Measurements from ENCODE around the gene SH3BGRL2. TPM values are rescaled to one million over a fixed set of nuclear protein-coding genes. Genes with fewer than 3 reads are reported as not detected.
A peak's percentile ranks its signal among the peaks of the same experiment; 100 is the strongest.
"Not testable (repeated sequence)": the region's sequence is repeated elsewhere in the genome, so short reads cannot be mapped to it uniquely, and the experiment has no call there.

The SH3BGRL2 gene
- total RNA-seq, 4 donors from 2014 or later, result 25.5 to 65.3 (median 48.8) TPM

DNA sequence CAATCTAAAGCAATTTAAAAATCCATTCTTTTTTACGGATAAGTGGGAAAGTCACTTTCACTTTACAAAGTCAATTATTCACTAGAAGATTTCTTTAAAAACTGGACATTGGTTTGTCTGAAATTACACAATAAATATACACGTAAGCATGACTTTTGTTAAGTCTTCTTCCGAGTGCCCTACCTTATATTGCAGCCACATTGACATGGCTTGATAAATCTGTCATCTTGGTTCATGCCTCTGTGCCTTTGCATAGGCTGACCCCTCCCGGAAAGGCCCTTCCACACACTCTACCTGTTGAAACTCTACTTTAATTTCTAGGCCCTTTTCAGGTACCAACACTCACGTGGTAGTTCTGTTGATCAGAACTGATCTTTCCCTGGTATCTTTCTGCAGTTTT, 104.1 kb downstream of the SH3BGRL2 start:
- no peak for DNase-seq (ENCODE audit: low spot score in 2 of 2)
- TF ChIP-seq EP300 (IDR thresholded peaks at IDR 0.05), result no peak
- no peak for TF ChIP-seq POLR2A (IDR thresholded peaks at IDR 0.05)
- TF ChIP-seq, protein P1, sequence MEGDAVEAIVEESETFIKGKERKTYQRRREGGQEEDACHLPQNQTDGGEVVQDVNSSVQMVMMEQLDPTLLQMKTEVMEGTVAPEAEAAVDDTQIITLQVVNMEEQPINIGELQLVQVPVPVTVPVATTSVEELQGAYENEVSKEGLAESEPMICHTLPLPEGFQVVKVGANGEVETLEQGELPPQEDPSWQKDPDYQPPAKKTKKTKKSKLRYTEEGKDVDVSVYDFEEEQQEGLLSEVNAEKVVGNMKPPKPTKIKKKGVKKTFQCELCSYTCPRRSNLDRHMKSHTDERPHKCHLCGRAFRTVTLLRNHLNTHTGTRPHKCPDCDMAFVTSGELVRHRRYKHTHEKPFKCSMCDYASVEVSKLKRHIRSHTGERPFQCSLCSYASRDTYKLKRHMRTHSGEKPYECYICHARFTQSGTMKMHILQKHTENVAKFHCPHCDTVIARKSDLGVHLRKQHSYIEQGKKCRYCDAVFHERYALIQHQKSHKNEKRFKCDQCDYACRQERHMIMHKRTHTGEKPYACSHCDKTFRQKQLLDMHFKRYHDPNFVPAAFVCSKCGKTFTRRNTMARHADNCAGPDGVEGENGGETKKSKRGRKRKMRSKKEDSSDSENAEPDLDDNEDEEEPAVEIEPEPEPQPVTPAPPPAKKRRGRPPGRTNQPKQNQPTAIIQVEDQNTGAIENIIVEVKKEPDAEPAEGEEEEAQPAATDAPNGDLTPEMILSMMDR (IDR thresholded peaks at IDR 0.05), result no peak
- WGBS, 2 donors, result 92 to 96% methylated on average over 5 of the region's 5 CpGs

DNA sequence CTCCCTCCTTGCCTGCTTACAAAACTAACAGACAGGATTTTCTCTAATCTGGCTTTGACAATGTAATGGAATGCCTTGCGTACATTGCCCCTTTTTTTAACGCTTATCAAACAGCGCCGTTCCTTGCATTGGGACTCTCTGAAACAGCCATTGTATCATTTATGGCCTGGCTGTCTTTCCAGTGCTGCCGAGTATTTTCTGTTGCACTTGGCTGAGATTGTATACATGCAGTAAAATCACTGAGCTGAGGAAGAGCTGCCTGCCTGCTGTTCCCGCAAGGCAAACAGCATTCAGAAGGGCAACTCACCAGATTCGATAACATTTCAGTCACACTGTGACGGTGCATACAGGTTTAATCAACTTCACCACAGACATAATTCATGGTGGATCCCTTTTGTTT, 106.0 kb downstream of the SH3BGRL2 start:
- TF ChIP-seq POLR2A (IDR thresholded peaks at IDR 0.05) (no peak), EP300 (IDR thresholded peaks at IDR 0.05) (no peak)
- TF ChIP-seq, protein P1 (IDR thresholded peaks at IDR 0.05), result no peak
- WGBS, 2 donors, result 18 to 26% methylated on average over 8 of the region's 8 CpGs
- H3K27ac ChIP-seq, result no peak overlapping the region
- peaks cover 0 to 7% (median 0%) of the 10 kb centered on the region in 4 donors for H3K9me3 ChIP-seq
- H3K4me3 ChIP-seq, result peak overlapping the region in 1 of 4 donors; percentile 16
- no peak for DNase-seq (ENCODE audit: low spot score in 2 of 2)
- H3K4me1 ChIP-seq, result peaks cover 0 to 12% (median 0%) of the 10 kb centered on the region in 4 donors
- H3K36me3 ChIP-seq, result no peaks in the 10 kb centered on the region
- H3K27me3 ChIP-seq, result no peaks in the 10 kb centered on the region

More for the DNA sequence above, 104.1 kb downstream of the SH3BGRL2 start:
- Histone ChIP-seq H3K4me3 (no peak overlapping the region), H3K27ac (no peak overlapping the region), H3K27me3 (no peaks in the 10 kb centered on the region), H3K4me1 (peaks cover 0 to 12% (median 0%) of the 10 kb centered on the region in 4 donors), H3K9me3 (peaks cover 0 to 7% (median 0%) of the 10 kb centered on the region in 4 donors), H3K36me3 (no peaks in the 10 kb centered on the region)

- Histone ChIP-seq H3K4me1 (peaks cover 0 to 7% (median 0%) of the 10 kb centered on the region in 4 donors), H3K27me3 (no peaks in the 10 kb centered on the region), H3K9me3 (peaks cover 0 to 18% (median 0%) of the 10 kb centered on the region in 4 donors), H3K27ac (no peak overlapping the region), H3K36me3 (no peaks in the 10 kb centered on the region), H3K4me3 (no peak overlapping the region)
- 46 to 52% methylated on average over 2 of the region's 2 CpGs for WGBS, 2 donors
- DNase-seq (ENCODE audit: low spot score in 2 of 2), result no peak
- TF ChIP-seq, protein P1 (IDR thresholded peaks at IDR 0.05), result no peak
- no peak for TF ChIP-seq POLR2A (IDR thresholded peaks at IDR 0.05)
- no peak for TF ChIP-seq EP300 (IDR thresholded peaks at IDR 0.05)
Observed at GRCh38 chr6:79742030-79742429, 110.9 kb downstream of the SH3BGRL2 start.

- DNase-seq (ENCODE audit: low spot score in 2 of 2); H3K27ac ChIP-seq; H3K4me1 ChIP-seq; H3K27me3 ChIP-seq; H3K4me3 ChIP-seq; H3K36me3 ChIP-seq: not testable (repeated sequence)
- H3K9me3 ChIP-seq, result peaks cover 0 to 11% (median 0%) of the 10 kb centered on the region in 4 donors
- WGBS, 2 donors, result 83 to 89% methylated on average over 2 of the region's 2 CpGs
Observed at GRCh38 chr6:79745282-79745681, 114.2 kb downstream of the SH3BGRL2 start.

GRCh38 chr6:79746325-79746724, 115.2 kb downstream of the SH3BGRL2 start:
- peaks cover 0 to 11% (median 0%) of the 10 kb centered on the region in 4 donors for H3K9me3 ChIP-seq
- H3K27me3 ChIP-seq; H3K4me1 ChIP-seq; H3K27ac ChIP-seq; H3K36me3 ChIP-seq; DNase-seq (ENCODE audit: low spot score in 2 of 2); H3K4me3 ChIP-seq: not testable (repeated sequence)
- 89 to 93% methylated on average over 3 of the region's 3 CpGs for WGBS, 2 donors

- H3K9me3 ChIP-seq, result no peaks in the 10 kb centered on the region
- no peaks in the 10 kb centered on the region for H3K27me3 ChIP-seq
- no peaks in the 10 kb centered on the region for H3K4me1 ChIP-seq
- DNase-seq (ENCODE audit: low spot score in 2 of 2), result no peak
- no peak overlapping the region for H3K4me3 ChIP-seq
- TF ChIP-seq POLR2A (IDR thresholded peaks at IDR 0.05) (no peak), EP300 (IDR thresholded peaks at IDR 0.05) (no peak)
- TF ChIP-seq, protein P1 (IDR thresholded peaks at IDR 0.05), result no peak
- 41 to 48% methylated on average over 4 of the region's 4 CpGs for WGBS, 2 donors
- no peak overlapping the region for H3K27ac ChIP-seq
- H3K36me3 ChIP-seq, result no peaks in the 10 kb centered on the region
Observed at GRCh38 chr6:79750806-79751205, 119.7 kb downstream of the SH3BGRL2 start.

Other genes starting within 250 kb of the SH3BGRL2 start
- 10 to 100 TPM in 2 of 4 donors, 1 to 10 TPM in 2; 5.1 to 15.7 (median 9.5) TPM for gene LCA5, start 93.9 kb upstream of the SH3BGRL2 start, total RNA-seq